GM19452 (cell line): Measurements from ENCODE around the gene KLC3.

Source experiments
- ATAC-seq: cut with Tn5 transposase; IDR thresholded peaks from one replicate; pipeline ENCODE4 v1.9.1; 2021; ENCODE audit not compliant: unreplicated experiment

KLC3 gene

DNA sequence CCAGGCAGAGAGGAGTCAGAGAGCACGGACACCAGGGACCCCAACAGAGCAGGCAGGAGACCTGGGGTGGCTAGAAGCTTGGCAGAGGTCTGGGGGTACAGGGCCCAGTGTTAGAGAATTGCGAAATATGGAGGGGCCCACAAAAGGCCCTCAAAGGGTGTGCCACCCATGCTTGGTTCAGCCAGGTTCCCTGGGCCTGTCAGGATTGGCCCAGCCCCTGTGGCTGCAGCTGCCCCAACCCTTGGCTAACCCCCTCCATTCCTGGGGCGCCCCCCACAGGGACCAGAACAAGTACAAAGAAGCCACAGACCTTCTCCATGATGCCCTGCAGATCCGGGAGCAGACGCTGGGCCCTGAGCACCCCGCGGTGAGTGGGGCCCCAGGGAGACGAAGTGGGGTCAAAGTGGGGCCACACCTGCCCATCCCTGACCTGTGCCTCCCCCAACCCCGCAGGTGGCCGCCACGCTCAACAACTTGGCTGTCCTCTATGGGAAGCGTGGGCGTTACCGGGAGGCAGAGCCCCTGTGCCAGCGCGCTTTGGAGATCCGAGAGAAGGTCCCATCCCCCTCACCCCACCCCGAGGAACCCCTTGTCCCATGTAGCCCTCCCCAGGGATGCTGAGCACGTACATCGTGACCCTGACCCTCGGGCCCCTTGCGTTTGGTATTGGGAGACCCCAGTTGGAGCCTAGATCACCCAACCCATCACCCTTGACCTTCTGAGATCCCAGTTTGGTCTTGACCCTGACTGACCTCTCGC, 8.0 kb downstream of the KLC3 start:
- no peak for ATAC-seq

- ATAC-seq = no peak
Measured at GRCh38 chr19:45349126-45349415, 8.5 kb downstream of the KLC3 start.

GRCh38 chr19:45349430-45349941, 8.9 kb downstream of the KLC3 start:
- ATAC-seq = no peak

DNA sequence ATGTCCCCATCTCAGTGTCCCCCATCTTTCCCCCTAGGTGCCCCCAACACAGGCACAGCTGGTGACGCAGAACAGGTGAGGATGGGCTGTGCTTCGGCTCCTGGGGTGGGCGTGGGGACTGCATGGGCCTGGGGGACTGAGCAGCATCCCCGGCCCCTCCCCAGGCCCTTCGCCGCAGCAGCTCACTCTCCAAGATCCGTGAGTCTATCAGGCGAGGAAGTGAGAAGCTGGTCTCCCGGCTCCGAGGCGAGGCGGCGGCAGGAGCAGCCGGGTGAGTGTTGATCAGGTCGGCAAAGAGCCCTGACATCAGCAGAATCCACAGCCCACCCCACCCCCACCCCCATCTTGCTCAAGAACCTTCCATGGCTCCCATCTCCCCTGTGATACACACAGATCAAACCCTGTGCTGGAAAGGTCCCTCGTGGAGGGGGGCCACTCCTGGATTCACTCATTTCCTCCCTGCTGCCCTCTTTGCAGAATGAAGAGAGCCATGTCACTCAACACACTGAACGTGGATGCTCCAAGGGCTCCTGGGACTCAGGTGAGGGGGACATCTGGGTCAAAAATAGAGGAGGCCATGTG, 10.0 kb downstream of the KLC3 start:
- ATAC-seq = no peak

DNA sequence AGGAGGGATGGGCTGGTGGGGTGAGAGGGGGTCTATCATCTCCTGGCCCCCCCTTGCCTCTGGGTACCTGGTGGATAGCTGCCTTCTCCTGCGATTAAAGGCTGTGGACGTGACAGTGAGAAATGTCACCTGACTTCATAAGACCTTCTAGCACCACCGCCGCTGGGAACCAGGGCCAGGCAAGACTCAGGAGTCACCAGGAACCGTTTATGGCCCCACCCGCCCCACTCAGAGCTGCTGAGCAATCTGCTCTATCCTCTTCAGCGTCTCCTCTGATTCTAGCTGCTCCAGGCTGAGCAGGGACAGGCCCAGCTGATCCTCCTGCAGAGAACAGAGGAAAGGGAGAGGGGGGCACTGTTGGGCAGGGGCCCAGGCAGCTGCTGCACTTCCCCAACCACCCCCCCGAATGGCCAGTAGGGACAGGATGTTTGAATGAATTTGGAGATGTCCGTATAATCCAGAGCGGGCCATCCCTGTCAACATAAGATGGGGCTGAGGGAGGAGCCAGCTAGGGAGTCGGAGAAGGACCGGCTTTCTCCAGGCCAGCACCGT, 10.9 kb downstream of the KLC3 start:
- no peak for ATAC-seq

GRCh38 chr19:45352062-45352461, 11.5 kb downstream of the KLC3 start:
- ATAC-seq = no peak

DNA sequence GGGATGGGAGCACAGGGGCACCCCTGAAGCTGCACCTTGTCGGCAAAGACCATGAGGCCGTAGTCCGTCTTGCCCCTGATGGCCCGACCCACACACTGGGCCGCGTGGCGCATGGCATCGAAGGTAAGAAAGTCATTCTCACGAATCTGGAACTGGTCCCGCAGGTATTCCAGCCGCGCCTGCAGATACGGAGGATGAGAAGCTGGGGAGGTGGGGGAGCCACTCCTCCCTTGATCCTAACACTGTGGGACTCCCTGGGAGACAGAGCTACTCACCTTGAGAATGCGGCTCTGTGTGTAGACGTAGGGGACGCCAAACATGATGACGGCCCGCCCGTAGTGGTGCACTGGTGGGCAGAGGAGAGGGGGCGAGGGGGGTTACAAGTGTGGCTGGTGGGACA, 11.9 kb downstream of the KLC3 start:
- ATAC-seq = no peak

- no peak for ATAC-seq
Measured at GRCh38 chr19:45352914-45353796, 12.6 kb downstream of the KLC3 start.

DNA sequence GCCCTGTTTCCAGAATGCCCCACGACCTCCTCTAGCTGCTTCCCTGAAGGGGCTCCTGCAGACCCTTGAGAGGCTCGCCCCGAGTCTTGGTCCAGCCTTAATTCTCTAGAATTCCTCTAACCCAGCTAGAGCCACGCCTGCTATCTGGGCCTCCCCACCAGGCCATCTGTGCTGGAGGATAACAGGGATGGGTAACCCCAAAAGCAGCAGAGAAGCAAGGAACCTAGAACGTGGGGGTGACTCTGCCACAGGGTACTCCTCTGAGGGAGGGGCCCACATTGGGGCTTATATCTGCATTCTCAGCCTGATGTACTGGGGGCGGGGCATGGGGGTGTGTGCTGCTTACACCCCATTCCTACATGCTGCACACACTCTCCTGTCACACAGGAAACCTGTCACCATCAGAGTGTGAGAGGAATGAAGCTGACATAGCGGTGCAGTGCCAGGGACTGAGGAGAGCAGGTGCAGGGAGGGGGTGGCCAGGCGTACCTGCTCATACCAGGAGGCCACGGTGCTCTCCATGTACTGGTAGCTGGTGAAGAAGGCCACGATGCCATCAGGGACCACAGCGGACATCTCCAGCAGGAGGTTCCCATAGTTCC, 13.8 kb downstream of the KLC3 start:
- ATAC-seq = no peak

DNA sequence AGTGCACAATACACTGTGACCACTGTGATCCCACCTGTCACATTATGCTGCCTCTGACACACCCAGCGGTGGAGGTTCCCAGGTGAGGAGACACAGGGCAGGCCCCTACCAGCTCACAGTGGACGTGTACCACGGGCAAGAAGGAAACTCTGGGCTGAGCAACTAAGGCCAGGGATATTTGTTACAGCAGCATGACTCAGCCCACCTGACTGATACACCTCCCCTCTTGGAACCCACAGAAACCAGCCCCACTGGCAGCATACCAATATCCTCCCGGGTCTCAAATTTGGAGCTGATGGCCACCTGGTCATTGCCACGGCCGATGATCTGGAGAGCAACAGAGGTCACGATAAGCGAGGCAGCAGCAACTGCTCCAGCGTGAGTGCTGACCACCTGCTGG, 14.9 kb downstream of the KLC3 start:
- no peak for ATAC-seq

GRCh38 chr19:45355910-45356309, 15.4 kb downstream of the KLC3 start:
- ATAC-seq = no peak

GRCh38 chr19:45356760-45357444, 16.4 kb downstream of the KLC3 start:
- ATAC-seq = no peak

DNA sequence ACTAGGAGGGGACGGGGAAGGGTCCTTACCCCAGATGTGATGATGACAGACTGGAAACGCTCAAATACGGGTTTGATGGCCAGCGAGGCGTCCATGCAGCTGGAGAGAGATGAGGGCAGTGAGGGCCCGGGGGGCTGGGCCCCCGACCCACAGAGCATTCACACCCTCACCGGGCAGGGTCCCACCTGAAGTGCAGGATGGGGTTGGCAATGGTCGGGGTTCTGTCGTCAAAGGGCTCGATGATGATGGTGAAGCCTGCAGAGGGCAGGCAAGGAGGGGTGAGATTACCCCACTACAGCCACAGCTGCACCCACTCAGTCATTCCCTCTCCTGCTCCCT, 16.9 kb downstream of the KLC3 start:
- ATAC-seq = no peak

DNA sequence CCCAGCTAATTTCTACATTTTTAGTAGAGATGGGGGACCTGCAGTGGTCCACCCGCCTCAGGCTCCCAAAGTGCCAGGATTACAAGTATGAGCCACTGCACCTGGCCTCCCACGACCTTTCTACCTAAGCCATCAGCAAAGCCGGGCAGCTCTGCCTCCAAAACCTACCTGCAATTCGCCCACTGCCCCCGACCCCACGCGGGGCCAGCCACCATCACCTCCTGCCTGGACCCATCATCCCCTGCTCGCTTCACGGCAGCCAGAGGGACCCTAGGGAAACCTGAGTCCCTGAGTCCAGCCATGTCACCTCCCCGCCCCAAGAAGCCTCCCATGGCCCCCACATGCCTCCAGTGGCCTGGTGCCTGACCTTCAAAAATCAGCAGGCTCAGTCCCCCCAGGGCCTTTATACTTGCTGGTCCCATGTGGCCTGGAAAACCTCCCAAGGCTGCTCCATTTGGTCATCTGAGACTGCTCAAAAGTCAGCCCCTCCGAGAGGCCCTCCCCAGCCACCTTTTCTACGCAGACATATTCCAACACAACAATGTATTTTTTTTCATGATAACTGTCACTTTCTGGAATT, 17.8 kb downstream of the KLC3 start:
- ATAC-seq = no peak

DNA sequence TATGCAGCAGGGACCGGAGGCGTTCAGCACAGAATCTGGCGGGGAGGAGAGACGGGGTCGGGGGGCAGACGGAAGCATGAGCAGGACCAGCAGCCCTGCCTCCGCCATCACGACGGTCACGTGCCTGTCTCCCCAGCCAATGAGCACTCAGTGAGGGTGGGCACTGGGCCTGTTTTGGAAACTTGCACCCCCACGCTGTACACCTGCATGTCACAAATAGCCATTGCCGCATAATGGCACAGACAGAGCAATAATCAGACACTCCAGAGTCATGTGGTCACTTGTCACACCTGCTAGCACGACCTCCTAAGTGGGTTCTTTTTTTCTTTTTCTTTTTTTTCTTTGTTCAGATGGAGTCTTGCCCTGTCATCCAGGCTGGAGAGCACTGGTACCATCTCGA, 21.1 kb downstream of the KLC3 start:
- ATAC-seq = no peak

- ATAC-seq = no peak
Measured at GRCh38 chr19:45362291-45362690, 21.7 kb downstream of the KLC3 start.

DNA sequence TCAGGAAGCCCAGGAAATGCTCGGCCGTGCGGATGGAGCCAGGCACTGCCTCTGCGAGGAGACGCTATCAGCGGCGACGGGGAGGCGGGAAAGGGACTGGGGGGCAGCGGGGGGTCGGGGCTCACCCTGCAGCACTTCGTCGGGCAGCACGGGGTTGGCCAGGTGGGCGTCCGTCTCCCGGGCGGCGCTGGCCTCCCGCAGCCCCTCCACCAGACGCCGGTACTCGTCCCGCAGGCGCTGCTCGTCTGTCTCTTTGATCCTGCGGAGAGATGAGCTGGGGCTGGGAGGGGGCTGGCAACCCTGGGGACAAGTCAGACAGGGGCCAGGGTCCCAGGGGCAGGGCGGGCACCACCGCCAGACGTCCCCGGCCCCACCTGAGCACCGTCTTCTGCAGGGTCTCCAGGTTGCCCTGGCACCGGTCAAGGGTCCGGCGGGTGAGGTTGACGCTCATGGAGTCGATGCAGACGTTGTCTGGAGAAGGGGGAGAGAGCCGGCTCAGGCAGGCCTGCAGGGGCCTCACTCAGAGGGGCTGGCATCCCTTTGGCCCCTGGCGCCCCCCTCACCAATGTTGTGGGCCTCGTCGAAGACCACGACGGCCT, 23.4 kb downstream of the KLC3 start:
- no peak for ATAC-seq

DNA sequence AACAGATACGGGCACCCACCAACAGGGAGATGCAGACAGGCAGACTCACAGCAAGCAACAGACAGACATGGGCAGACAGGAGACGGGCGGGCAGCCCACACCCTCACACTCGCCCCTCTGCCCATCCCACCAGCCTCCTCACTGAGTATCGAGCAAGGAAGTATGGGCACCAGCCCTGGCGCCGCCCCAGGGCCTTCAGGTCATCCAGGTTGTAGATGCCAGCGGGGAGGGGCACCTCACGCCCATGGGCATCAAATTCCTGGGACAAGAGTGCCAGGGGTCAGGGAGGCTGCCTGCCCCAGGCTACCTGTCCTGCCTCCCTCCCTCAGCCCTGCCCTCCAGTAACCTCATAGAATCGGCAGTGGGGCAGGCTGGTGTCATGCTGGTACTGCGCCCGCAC, 24.1 kb downstream of the KLC3 start:
- ATAC-seq = no peak

DNA sequence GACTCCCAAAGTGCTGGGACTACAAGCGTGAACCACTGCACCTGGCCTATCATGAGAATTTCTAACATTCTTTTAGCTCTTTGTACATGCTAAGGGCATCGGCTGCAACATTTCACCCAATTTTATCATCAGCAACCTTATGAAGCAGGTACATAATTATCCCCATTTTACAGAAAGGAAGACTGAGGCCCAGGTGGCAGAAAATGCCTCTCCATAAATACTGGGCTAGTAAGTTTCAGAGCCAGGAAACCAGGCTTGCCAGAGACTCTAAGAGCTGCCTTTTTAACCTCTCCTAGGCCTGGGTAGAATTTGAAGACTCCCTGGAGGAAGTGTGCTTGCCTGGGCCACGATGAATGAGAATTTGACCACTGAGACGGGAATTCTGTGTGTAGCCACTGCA, 27.6 kb downstream of the KLC3 start:
- no peak for ATAC-seq

DNA sequence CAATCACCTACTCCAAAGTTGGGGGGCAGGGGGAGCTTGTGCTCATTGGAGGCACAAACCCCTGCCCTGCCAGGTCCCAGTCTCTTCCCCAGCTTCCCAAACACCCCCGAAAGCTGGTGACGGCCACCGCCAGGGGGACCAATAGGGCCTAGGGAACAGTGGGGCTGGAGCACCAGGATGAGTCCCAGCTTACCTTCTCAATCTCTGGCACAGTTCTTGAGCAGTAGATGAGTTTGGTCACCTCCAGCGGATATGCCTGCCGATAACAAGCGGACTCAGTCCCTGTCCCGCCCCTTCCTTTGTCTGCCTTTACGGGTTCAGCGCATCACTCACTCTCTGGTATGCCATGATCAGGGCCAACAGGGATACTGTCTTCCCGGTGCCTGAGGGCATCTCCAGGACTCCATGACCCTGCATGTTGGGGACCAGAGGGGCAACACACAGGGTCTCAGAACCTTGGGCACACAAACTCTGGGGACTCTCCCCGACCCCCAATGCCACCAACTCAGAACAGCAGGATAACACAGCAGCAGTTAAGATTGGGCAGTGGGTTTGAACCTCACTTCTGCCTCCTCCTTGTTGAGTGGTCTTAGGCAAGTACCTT, 28.3 kb downstream of the KLC3 start:
- no peak for ATAC-seq
